GM18868 (cell line): ENCODE measurements around the gene CYGB.

Source experiments
- ATAC-seq: cut with Tn5 transposase; IDR thresholded peaks from one replicate; pipeline ENCODE4 v1.9.1; 2021; ENCODE audit warnings: mild to moderate bottlenecking, moderate library complexity; ENCODE audit not compliant: unreplicated experiment

The CYGB gene

DNA sequence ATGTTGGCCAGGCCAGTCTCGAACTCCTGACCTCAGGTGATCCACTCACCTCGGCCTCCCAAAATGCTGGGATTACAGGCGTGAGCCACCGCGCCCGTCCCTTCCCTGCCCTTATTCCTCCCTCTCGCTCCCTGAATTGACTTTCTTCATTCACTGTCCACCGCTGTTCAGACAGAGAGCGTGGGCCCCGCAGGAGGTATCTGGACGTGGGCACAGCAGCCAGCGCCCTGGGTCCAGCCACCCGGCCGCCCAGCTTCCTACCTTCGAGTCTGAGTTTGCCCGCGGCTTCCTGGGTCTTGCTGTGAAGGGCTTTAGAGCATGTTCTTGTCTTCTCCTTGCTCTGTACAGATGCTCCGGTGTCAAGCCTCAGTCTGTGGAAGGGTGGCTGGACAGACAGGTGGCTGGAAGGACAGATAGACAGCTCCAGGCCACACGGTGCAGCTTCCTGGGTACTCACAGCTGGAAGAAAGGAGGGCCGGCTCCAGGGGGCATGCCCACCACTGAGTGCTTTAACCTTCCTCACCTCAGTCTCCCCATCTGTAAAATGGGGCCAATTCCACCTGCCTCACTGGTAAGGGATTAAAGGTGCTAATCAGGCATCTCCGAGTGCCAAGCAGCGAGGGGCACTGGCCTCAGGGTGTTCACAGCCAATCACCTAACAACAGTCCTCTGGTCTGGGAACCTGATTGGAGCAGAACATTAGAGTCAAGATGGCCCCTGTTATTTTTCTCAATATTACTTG, 49.9 kb downstream of the CYGB start:
- no peak for ATAC-seq

DNA sequence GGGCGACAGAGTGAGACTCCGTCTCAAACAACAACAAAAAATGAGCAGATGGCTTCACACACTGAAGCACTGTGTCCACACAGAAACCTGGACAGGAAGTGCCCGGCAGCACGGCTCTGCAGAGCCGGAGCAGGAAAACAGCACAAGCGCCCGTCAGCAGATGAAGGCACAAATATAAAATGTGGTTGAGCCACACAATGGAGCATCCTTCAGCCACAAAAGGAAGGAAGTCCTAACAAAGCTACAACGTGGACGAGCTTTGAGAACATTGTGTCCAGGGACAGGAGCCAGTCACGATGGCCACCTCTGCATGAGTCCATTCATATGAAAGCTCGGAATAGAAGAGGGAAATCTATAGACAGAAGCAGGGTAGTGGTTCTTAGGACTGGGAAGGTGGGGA, 51.9 kb downstream of the CYGB start:
- no peak for ATAC-seq

DNA sequence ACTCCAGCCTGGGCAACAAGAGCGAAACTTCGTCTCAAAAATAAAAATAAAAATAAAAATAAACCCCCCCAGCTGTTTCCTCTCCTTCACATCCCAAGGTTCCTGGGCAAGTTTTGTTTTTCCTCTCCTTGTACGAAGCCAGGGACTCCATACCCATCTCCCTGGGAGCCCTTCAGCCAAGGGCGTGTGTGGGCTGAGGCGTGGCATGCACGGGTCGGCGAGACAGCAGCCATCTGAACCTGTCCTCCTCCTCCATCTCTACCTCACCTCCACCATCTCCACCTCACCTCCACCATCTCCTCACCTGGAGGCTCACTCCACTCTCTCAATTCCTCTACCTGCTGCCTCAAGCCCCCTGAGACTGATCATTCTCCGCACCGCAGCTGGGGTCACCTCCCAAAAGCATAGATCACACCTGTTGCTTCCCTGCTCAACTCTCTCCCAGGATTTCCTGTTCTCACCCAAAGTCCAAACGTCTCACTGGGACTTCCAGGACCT, 53.2 kb downstream of the CYGB start:
- no peak for ATAC-seq

DNA sequence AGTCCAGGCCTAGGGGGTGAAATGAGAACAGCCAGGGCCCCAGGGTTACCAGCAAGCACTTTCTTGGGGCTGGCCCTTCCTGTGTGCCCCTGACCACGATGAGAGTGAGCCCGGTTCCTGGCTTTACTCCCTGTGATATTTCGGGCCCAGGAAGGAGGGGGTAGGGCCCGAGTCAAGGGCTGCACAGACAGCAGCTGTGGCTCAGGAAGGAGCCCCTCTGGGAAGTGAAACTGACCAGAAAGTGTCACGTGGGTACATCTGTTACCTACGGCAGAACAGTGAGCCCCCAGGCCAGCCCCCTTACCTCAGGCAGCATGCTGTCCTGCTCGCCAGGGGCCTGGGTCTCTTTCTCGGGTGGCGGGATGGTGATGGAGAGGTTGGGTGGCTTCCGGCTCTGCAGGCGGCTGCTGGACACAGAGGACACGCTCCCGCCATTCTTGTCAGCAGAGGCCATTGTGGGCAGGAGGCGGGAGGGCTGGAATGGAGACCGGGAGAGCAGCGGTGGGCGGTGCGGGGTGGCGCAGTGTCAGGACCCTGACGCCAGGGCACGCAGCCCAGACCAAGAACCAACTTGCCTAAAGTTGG, 56.3 kb downstream of the CYGB start:
- ATAC-seq: peak; percentile 60

DNA sequence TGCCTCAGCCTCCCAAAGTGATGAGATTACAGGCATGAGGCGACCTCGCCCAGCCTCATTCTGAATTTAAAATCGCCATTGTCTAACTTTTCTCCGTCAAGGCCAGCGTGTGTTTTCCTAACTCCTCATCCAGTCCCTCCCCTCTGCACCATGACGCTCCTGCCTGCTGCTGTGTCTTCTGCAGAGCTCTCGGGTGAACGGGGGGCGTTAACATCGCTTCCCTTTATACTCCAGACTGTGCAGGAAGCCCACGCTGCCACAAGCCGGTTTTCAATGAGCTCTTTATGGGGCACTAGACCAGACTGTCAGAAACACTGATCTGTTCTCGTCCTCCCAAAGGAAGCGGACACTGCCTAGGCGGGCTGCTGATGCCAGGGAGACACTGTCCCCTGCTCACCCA, 56.9 kb downstream of the CYGB start:
- no peak for ATAC-seq

DNA sequence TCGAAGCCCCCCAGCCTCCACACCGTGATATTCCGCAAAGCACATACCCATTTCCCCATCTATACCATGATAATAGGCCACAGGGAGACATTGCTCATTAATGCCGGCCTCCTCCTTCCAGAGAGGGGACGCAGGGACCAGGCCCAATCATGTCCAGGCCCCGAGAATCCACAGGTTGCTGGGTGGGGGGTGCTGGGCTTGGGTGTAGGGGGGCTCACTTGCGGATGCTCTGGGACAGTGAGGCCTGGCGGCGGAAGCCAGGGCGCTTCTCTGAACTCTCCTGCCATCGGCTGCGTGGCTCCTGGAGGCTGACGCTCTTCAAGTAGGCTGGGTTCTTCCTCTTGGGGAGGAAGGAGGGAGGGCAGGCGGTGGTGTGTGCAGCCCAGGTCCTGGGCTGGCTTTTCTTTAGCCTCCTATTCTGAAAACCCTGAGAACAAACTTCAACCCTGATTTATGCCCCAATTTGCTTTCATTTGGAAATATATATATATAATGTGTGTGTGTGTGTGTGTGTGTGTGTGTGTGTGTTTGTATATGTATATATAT, 57.9 kb downstream of the CYGB start:
- no peak for ATAC-seq

DNA sequence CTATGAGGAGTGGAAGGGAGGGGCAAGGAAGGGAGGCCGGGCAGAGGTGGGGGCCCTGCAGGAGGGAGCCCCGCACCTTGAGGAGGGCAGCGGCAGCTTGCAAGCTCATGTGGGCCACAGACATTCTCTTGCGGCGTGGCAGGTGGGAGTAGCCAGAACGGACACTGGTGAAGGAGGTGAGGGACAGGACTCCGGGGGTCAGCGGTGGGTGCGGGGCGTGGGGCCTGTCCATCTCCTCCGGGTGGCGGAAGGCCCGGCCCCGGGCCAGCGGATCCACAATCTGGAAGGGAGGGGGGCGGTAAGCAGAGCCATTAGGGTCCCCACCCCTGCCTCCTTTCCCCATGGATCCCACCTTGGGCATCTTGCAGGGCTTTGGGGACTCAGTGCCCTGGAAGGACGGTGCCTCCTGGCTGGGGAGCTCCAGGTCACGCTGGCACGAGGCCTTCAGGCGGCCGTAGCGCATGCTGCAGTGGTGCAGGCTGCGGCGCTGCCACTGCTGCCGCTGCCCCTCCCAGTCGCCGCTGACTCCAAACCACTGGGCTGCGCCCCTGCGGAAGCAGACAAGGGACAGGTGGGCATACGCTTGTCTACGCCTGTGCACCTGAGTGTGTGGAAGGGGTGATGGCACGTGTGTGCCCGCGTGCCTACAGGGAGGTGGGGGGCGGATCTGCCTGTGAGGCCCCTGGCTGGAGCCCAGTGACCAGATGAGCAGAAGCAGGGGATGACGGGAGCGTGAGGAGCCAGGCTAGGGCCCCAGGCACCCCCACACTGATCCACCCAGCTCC, 58.6 kb downstream of the CYGB start:
- ATAC-seq: no peak

DNA sequence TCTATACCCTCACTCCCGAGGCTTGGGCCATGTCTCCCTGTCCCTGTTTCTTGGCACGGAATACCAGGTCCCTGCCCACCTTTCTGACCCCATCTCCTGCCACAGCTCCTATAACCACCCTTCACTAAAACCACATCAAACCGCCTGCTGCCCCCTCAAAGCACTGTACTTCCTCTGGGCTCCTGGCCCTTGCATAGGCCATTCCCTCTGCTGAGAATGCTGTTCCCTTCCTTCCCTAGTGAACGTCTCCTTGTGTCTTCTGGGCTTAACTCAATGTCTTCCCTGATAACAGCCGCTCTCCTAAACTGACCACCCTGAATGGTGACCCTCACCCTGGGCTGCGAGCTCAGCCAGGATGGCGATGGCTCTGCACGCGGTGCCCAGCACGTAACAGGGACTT, 59.4 kb downstream of the CYGB start:
- ATAC-seq: no peak

DNA sequence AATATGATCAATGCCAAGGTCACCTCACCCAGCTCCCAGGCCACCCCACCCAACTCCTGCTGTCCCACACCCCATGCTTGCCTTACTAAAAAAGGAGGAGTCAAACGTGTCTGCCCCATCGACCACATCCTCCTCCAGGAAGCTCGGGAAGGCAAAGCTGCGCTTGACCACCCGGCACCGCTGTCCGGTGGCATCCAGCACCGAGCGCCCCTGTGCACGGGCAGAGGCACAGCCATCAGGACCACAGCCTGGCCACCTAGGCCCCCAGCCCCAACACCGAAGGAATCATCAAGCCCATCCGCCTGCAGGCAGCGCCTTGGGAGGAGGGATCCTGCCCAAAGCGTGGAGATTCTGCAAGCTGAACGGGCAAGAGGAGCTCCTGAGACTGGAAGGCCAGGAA, 59.9 kb downstream of the CYGB start:
- no peak for ATAC-seq
